Hepatocyte (in vitro differentiated cells): ENCODE results near the gene NELFA.

Experiments used
- EZH2 ChIP-seq: fragments of 200-600 bp; sonication (generic); IDR thresholded peaks from 2 replicates; pipeline ENCODE4 v1.6.1; 2016; ENCODE audit warnings: antibody characterized with exemption, mild to moderate bottlenecking, borderline replicate concordance
- EZH2phosphoT487 ChIP-seq: fragments of 200-600 bp; sonication (generic); IDR thresholded peaks from one replicate; pipeline ENCODE4 v1.6.1; 2018; ENCODE audit warnings: antibody characterized with exemption, mild to moderate bottlenecking, low read depth, moderate library complexity; ENCODE audit not compliant: unreplicated experiment, severe bottlenecking
- TF ChIP-seq, protein P1 (sequence below): fragments of 200-600 bp; sonication (generic); IDR thresholded peaks from 2 replicates; pipeline ENCODE4 v1.5.1; 2016; ENCODE audit warnings: antibody characterized with exemption, mild to moderate bottlenecking; ENCODE audit not compliant: poor library complexity

DNA sequence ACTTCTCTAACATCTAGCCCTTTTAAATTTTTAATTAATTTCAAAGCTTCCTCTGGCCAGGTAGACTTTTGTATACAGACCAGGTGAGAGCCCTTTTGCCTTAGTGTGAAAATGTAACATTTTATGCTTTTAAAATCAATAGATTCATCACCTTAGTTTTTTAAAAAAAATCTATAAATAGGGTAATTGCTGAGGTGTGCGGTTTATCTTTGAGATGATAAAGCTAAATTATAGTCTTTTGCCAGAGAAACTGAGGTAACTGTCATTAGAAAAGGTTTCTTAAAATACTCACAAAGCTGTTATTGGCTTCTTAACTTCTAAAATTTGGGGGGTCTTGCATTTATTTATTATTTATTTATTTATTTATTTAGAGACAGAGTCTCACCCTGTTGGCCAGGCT, 62.9 kb downstream of the NELFA start:
- TF ChIP-seq EZH2 (no peak), EZH2phosphoT487 (no peak)
- TF ChIP-seq, protein P1, sequence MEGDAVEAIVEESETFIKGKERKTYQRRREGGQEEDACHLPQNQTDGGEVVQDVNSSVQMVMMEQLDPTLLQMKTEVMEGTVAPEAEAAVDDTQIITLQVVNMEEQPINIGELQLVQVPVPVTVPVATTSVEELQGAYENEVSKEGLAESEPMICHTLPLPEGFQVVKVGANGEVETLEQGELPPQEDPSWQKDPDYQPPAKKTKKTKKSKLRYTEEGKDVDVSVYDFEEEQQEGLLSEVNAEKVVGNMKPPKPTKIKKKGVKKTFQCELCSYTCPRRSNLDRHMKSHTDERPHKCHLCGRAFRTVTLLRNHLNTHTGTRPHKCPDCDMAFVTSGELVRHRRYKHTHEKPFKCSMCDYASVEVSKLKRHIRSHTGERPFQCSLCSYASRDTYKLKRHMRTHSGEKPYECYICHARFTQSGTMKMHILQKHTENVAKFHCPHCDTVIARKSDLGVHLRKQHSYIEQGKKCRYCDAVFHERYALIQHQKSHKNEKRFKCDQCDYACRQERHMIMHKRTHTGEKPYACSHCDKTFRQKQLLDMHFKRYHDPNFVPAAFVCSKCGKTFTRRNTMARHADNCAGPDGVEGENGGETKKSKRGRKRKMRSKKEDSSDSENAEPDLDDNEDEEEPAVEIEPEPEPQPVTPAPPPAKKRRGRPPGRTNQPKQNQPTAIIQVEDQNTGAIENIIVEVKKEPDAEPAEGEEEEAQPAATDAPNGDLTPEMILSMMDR: no peak
